WERI-Rb-1 (cell line): ENCODE data around the gene KCNMA1.
A peak's percentile ranks its signal among the peaks of the same experiment; 100 is the strongest.

ENCODE experiments used
- DNase-seq: peaks from one replicate; pipeline ENCODE4 v3.0.0-alpha.2; 2020
- H3K27ac ChIP-seq: fragments of 250-450 bp; sonication (Bioruptor Pico); 2 replicates; pipeline ENCODE4 v1.5.1; 2020; ENCODE audit warnings: mild to moderate bottlenecking, moderate library complexity
- H3K27me3 ChIP-seq: fragments of 250-450 bp; sonication (Bioruptor Pico); 2 replicates; pipeline ENCODE4 v1.5.1; 2021; ENCODE audit warnings: mild to moderate bottlenecking, low read depth, moderate library complexity; ENCODE audit not compliant: insufficient read depth, severe bottlenecking
- H3K36me3 ChIP-seq: fragments of 250-450 bp; sonication (Bioruptor Pico); 2 replicates; pipeline ENCODE4 v1.5.1; 2020; ENCODE audit warnings: mild to moderate bottlenecking, moderate library complexity
- H3K4me3 ChIP-seq: 2 replicates; pipeline ENCODE4 v1.5.1; 2011; ENCODE audit warnings: low read depth, mild to moderate bottlenecking, control low read depth, low read length
- H3K9me3 ChIP-seq: fragments of 250-450 bp; sonication (Bioruptor Pico); 2 replicates; pipeline ENCODE4 v1.5.1; 2021; ENCODE audit warnings: mild to moderate bottlenecking, moderate library complexity; ENCODE audit not compliant: severe bottlenecking
- CTCF ChIP-seq: IDR thresholded peaks from 2 replicates; pipeline ENCODE4 v1.5.1; 2011; ENCODE audit warnings: low read depth, mild to moderate bottlenecking, control low read depth, inconsistent platforms, low read length

Gene KCNMA1

GRCh38 chr10:77334501-77334900 lies 303.1 kb downstream of the KCNMA1 start:
- peaks cover under 1% of the 10 kb centered on the region for H3K9me3 ChIP-seq
- no peak for DNase-seq

DNA sequence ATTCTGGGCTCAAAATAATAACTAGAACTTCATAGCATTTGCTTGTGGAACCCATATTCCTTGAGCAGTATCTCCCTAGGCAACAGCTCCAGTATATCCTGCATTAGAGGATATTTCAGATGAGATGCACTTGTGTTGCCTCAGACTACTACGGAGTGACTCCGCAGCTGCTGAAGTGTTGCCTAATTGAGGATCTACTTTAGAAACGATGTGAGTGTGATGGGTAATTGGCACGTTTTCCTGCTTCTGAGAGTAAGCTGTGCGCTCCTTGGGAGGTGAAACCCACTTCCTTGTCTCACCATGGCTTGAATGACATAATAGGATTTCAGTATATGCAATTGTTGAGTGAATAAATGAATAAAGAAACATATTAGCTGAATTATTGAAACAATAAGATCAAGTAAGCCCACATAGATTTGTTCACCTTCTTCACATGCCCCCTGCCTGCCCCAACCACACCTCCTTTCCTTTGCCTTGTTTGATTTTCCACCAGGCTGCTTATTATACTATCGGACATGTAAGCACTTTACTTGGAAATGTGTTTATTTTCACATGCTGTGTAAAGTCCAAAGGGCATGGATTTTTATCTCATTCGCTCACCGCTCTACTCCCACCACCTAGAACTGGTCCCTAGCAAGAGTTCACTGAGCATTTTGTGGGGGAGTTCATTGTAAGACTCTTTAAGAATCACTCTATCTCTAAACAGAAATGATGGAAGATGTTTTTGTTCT lies 303.8 kb downstream of the KCNMA1 start:
- H3K4me3 ChIP-seq, result no peak overlapping the region
- peak overlapping the region; percentile 63 for H3K27ac ChIP-seq
- DNase-seq, result no peak
- H3K27me3 ChIP-seq, result no peaks in the 10 kb centered on the region
- TF ChIP-seq CTCF, result no peak
- H3K9me3 ChIP-seq, result no peaks in the 10 kb centered on the region
- no peaks in the 10 kb centered on the region for H3K36me3 ChIP-seq

More at GRCh38 chr10:77334501-77334900, 303.1 kb downstream of the KCNMA1 start:
- Histone ChIP-seq H3K4me3 (no peak overlapping the region), H3K27me3 (no peaks in the 10 kb centered on the region), H3K27ac (no peak overlapping the region), H3K36me3 (no peaks in the 10 kb centered on the region)
- TF ChIP-seq CTCF, result no peak

DNA sequence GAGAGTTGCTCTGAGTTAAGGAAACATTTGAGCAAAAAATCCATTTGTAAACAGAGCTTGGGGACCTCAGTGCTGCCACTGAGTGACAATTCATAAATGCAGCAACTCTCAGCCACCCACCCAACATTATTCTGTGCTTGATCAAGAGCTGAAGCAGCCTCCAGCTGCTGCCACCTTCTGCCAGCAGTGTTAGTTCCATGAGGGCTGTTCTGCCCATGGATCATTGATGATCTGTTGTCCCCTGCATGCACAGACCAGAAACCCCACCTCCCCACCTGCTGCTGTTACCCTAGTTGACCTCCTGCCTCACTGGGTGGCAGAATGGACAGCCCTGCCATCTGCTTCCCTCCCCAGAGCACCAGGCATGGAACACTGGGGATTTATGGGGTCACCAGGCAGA lies 305.4 kb downstream of the KCNMA1 start:
- Histone ChIP-seq H3K27me3 (no peaks in the 10 kb centered on the region), H3K36me3 (no peaks in the 10 kb centered on the region), H3K9me3 (no peaks in the 10 kb centered on the region), H3K4me3 (peak overlapping the region; percentile 15; the same call in 1 of the 2 replicates), H3K27ac (peak overlapping the region; percentile 75)
- DNase-seq, result peak; percentile 98
- peak; percentile 56; the same call in 1 of the 2 replicates for TF ChIP-seq CTCF

DNA sequence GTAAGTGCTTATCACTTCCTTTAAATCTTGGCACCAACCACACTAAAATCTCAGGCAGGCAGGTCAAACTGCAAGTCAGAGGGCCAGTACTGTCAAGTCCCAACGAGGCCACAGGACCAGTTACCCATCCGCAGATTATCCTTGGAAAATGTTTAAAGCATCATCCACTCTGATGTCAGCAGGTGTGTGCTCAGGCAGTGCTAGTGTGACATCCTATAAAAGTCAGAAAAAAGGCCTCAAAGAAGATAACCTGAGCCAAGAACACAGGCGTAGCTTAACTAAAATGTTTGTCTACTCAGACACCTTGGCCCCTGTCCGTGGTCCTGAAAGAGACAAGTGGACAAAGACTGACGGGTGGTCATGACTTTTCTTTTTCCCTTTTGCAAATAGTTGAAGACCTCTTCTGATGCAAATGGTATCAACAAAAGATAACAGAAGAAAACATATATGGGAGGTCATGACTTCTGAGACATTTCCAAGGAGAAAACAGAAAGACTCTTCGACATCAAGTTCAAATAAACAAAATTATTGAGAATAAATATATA lies 309.3 kb downstream of the KCNMA1 start:
- no peak for DNase-seq
- H3K27me3 ChIP-seq, result no peaks in the 10 kb centered on the region
- H3K27ac ChIP-seq, result no peak overlapping the region
- no peak overlapping the region for H3K4me3 ChIP-seq
- no peaks in the 10 kb centered on the region for H3K36me3 ChIP-seq
- no peaks in the 10 kb centered on the region for H3K9me3 ChIP-seq
- no peak for TF ChIP-seq CTCF

DNA sequence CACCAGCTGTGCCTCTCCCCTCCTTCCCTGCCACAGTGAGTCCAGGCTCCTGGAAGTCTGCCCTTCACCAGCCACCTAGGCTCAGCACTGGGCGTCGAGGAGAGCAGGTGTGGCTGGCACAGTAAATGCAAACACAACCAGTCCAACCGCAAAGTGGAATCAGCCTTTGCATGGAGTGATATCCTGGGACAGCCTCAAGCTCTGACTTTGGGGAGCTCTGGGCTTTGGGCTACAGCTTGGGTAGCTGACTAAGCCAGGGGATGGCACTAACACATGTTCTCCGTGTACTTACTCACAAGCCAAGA lies 312.4 kb downstream of the KCNMA1 start:
- TF ChIP-seq CTCF, result no peak
- H3K4me3 ChIP-seq, result no peak overlapping the region
- DNase-seq, result no peak
- no peak overlapping the region for H3K27ac ChIP-seq
- H3K36me3 ChIP-seq, result no peaks in the 10 kb centered on the region
- H3K9me3 ChIP-seq, result peaks cover 4% of the 10 kb centered on the region
- H3K27me3 ChIP-seq, result no peaks in the 10 kb centered on the region

GRCh38 chr10:77321838-77322237 lies 315.8 kb downstream of the KCNMA1 start:
- no peak overlapping the region for H3K4me3 ChIP-seq
- no peak for TF ChIP-seq CTCF
- H3K27me3 ChIP-seq, result no peaks in the 10 kb centered on the region
- DNase-seq, result no peak
- no peaks in the 10 kb centered on the region for H3K36me3 ChIP-seq
- H3K27ac ChIP-seq, result no peak overlapping the region
- peaks cover 4% of the 10 kb centered on the region for H3K9me3 ChIP-seq
